HG02763 (cell line): Measurements from ENCODE around the gene HSPB7.
"Not testable (repeated sequence)": the region's sequence is repeated elsewhere in the genome, so short reads cannot be mapped to it uniquely, and the experiment has no call there.

Source experiments
- ATAC-seq: cut with Tn5 transposase; IDR thresholded peaks from one replicate; pipeline ENCODE4 v1.9.1; 2021; ENCODE audit warnings: mild to moderate bottlenecking, moderate library complexity; ENCODE audit not compliant: unreplicated experiment

Gene HSPB7

GRCh38 chr1:15985611-15986297, 32.1 kb downstream of the HSPB7 start:
- ATAC-seq = no peak

- ATAC-seq = no peak
Measured at GRCh38 chr1:15983275-15983674, 34.6 kb downstream of the HSPB7 start.

- no peak for ATAC-seq
Measured at GRCh38 chr1:15981679-15982078, 36.2 kb downstream of the HSPB7 start.

- ATAC-seq = not testable (repeated sequence)
Measured at GRCh38 chr1:15977947-15978346, 39.9 kb downstream of the HSPB7 start.

- ATAC-seq = peak; percentile 84
Measured at GRCh38 chr1:15975805-15976680, 41.8 kb downstream of the HSPB7 start, which contains the start of gene ZBTB17. TSS of gene ZBTB17 (minus strand) at chr1:15976101. CDS start at chr1:15948495, 27,606 bp downstream.

- ATAC-seq = peak; percentile 65
Measured at GRCh38 chr1:15975358-15975804, 42.5 kb downstream of the HSPB7 start.

GRCh38 chr1:15974855-15975254, 43.0 kb downstream of the HSPB7 start:
- no peak for ATAC-seq

- no peak for ATAC-seq
Measured at GRCh38 chr1:15973772-15974171, 44.1 kb downstream of the HSPB7 start.

GRCh38 chr1:15972409-15972808, 45.4 kb downstream of the HSPB7 start:
- no peak for ATAC-seq

GRCh38 chr1:15970911-15971310, 46.9 kb downstream of the HSPB7 start:
- no peak for ATAC-seq

GRCh38 chr1:15969321-15969880, 48.4 kb downstream of the HSPB7 start:
- no peak for ATAC-seq

GRCh38 chr1:15968172-15968571, 49.7 kb downstream of the HSPB7 start:
- ATAC-seq = no peak

- ATAC-seq = no peak
Measured at GRCh38 chr1:15966956-15967344, 50.9 kb downstream of the HSPB7 start.

GRCh38 chr1:15966081-15966955, 51.5 kb downstream of the HSPB7 start:
- peak; percentile 68 for ATAC-seq

- ATAC-seq = no peak
Measured at GRCh38 chr1:15965228-15965767, 52.5 kb downstream of the HSPB7 start.
